IMR-90 (cell line): ENCODE results near the gene ADAMTS17.

ENCODE experiments used
- FOS ChIP-seq: fragments of 150-350 bp; IDR thresholded peaks from 2 replicates; pipeline ENCODE4 v1.6.1; 2016; ENCODE audit warnings: low read depth, low read length
- MAFK ChIP-seq: IDR thresholded peaks from 2 replicates; pipeline ENCODE4 v1.6.1; 2012; ENCODE audit warnings: low read depth, low read length, improper control_type of control experiment
- MAZ ChIP-seq: IDR thresholded peaks from 2 replicates; pipeline ENCODE4 v1.6.1; 2012; ENCODE audit warnings: low read depth, mild to moderate bottlenecking, low read length, improper control_type of control experiment, moderate library complexity, borderline replicate concordance
- RAD21 ChIP-seq: IDR thresholded peaks from 2 replicates; pipeline ENCODE4 v1.6.1; 2012; ENCODE audit warnings: low read length, improper control_type of control experiment
- TF ChIP-seq, protein P1 (sequence below): fragments of 150-350 bp; IDR thresholded peaks from 2 replicates; pipeline ENCODE4 v1.6.1; 2017; ENCODE audit warnings: mild to moderate bottlenecking, antibody characterized with exemption, low read length, low read depth
- TF ChIP-seq, protein P2 (sequence below): conservative IDR thresholded peaks from 2 replicates; pipeline ENCODE4 v1.5.1; 2012; ENCODE audit warnings: mild to moderate bottlenecking, low read depth, low read length, improper control_type of control experiment
- TF ChIP-seq, protein P3 (sequence below): fragments of 150-350 bp; IDR thresholded peaks from 2 replicates; pipeline ENCODE4 v1.6.1; 2016; ENCODE audit warnings: low read depth, mild to moderate bottlenecking, low read length, moderate library complexity, borderline replicate concordance

DNA sequence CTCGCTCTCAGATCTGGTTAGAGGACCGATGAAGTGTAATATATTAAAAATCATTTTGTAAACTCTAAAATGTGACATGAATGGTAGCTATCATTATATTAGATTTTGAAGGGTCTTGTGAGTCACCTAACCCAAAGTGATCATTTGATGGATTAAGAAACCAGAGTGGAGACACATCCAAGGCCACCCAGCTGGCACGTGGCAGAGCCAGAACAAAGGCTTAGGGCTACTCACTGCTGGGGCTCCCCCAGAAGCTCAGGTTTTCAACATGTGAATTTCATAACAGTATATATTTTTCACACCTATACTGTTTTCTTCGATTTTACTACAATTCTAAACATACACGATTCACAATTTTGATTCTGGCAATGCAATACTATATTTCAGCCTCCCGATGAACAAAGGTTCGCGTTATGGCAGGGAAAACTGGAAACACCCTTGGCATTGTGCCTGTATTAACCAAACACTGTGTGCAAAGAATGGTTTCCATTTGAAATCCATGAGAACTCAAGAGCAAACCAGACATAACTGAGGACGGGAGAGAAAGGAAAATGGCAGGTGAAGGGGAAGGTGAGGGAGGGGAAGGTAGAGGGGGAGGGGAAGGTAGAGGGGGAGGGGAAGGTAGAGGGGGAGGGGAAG lies 88.9 kb downstream of the ADAMTS17 start:
- no peak for TF ChIP-seq FOS
- TF ChIP-seq, protein P1, sequence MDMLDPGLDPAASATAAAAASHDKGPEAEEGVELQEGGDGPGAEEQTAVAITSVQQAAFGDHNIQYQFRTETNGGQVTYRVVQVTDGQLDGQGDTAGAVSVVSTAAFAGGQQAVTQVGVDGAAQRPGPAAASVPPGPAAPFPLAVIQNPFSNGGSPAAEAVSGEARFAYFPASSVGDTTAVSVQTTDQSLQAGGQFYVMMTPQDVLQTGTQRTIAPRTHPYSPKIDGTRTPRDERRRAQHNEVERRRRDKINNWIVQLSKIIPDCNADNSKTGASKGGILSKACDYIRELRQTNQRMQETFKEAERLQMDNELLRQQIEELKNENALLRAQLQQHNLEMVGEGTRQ: no peak
- TF ChIP-seq RAD21: no peak
- TF ChIP-seq, protein P2, sequence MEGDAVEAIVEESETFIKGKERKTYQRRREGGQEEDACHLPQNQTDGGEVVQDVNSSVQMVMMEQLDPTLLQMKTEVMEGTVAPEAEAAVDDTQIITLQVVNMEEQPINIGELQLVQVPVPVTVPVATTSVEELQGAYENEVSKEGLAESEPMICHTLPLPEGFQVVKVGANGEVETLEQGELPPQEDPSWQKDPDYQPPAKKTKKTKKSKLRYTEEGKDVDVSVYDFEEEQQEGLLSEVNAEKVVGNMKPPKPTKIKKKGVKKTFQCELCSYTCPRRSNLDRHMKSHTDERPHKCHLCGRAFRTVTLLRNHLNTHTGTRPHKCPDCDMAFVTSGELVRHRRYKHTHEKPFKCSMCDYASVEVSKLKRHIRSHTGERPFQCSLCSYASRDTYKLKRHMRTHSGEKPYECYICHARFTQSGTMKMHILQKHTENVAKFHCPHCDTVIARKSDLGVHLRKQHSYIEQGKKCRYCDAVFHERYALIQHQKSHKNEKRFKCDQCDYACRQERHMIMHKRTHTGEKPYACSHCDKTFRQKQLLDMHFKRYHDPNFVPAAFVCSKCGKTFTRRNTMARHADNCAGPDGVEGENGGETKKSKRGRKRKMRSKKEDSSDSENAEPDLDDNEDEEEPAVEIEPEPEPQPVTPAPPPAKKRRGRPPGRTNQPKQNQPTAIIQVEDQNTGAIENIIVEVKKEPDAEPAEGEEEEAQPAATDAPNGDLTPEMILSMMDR: no peak
- TF ChIP-seq MAFK: no peak
- TF ChIP-seq MAZ: no peak
- TF ChIP-seq, protein P3, sequence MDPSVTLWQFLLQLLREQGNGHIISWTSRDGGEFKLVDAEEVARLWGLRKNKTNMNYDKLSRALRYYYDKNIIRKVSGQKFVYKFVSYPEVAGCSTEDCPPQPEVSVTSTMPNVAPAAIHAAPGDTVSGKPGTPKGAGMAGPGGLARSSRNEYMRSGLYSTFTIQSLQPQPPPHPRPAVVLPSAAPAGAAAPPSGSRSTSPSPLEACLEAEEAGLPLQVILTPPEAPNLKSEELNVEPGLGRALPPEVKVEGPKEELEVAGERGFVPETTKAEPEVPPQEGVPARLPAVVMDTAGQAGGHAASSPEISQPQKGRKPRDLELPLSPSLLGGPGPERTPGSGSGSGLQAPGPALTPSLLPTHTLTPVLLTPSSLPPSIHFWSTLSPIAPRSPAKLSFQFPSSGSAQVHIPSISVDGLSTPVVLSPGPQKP: no peak
